Uterus (tissue), 4 donors: ENCODE results near the gene SLCO2A1. TPM values are rescaled to one million over a fixed set of nuclear protein-coding genes. Genes with fewer than 3 reads are reported as not detected.

Source experiments
- DNase-seq, 2 donors: peaks; one replicate each; pipeline ENCODE4 v3.0.0-alpha.2; 2019 to 2020
- H3K27ac ChIP-seq, 2 donors: fragments of 200-600 bp; sonication (generic); 1 replicate in 1 of 2; 2 replicates in 1 of 2; pipeline ENCODE4 v1.5.1; 2016 to 2018
- H3K27me3 ChIP-seq, 2 donors: fragments of 200-600 bp; sonication (generic); one replicate each; pipeline ENCODE4 v1.5.1; 2018 to 2019; ENCODE audit warnings: control low read depth in 1 of 2
- H3K36me3 ChIP-seq, 2 donors: fragments of 200-600 bp; sonication (generic); one replicate each; pipeline ENCODE4 v1.5.1; 2019; ENCODE audit warnings: control low read depth in 1 of 2
- H3K4me1 ChIP-seq, 2 donors: fragments of 200-600 bp; sonication (generic); one replicate each; pipeline ENCODE4 v1.5.1; 2018 to 2019; ENCODE audit warnings: control low read depth in 1 of 2
- H3K4me3 ChIP-seq, 2 donors: fragments of 200-600 bp; sonication (generic); 1 replicate in 1 of 2; 2 replicates in 1 of 2; pipeline ENCODE4 v1.5.1; 2018 to 2019; ENCODE audit warnings: mild to moderate bottlenecking in 1 of 2
- H3K9me3 ChIP-seq, 2 donors: fragments of 200-600 bp; sonication (generic); one replicate each; pipeline ENCODE4 v1.5.1; 2019; ENCODE audit warnings: control low read depth in 1 of 2
- CTCF ChIP-seq, 4 experiments: fragments of 200-600 bp in 2 of 4; fragments of 450-650 bp in 2 of 4; sonication (generic) in 2 of 4; IDR thresholded peaks; one replicate each; pipeline ENCODE4 v1.5.1; 2016 to 2019; ENCODE audit warnings: antibody characterized with exemption in 4 of 4, mild to moderate bottlenecking in 2 of 4, moderate library complexity in 1 of 4
- POLR2A ChIP-seq, 2 donors: fragments of 450-650 bp; IDR thresholded peaks; one replicate each; pipeline ENCODE4 v1.6.1; 2016; ENCODE audit warnings: antibody characterized with exemption in 2 of 2, mild to moderate bottlenecking in 1 of 2, moderate library complexity in 1 of 2
- intact Hi-C: fragments of 100-400 bp; cut with DNase I; formaldehyde crosslinking; loops from one replicate; pipeline ENCODE4 v1.15.1; 2023; ENCODE audit warnings: low total_unique reads
- total RNA-seq, 4 donors: library from RNA; depleted of rRNA in 3 of 4; stranded (reverse); fragments of >200 nt in 3 of 4; gene quantifications; one replicate each; pipeline versions ENCODE4 v1.1.0 to v1.2.4, GENCODE V29; 2014 to 2023
- donor health status: DM: yes; HTN: yes; CAD: no.

Gene SLCO2A1
- total RNA-seq, 4 donors from 2014 or later = 3.0 to 168 (median 79.6) TPM

- Histone ChIP-seq H3K27me3 (no peaks in the 10 kb centered on the region), H3K4me1 (no peaks in the 10 kb centered on the region), H3K27ac (no peak overlapping the region), H3K4me3 (no peak overlapping the region), H3K9me3 (no peaks in the 10 kb centered on the region), H3K36me3 (no peaks in the 10 kb centered on the region)
- intact Hi-C loops = no loop called here
- DNase-seq = no peak
- TF ChIP-seq CTCF (IDR thresholded peaks at IDR 0.05) (no peak), POLR2A (IDR thresholded peaks at IDR 0.05) (no peak)
These were observed 12.2 kb downstream of the SLCO2A1 start for GRCh38 chr3:134017490-134017889.

- DNase-seq = no peak
- H3K27ac ChIP-seq = no peak overlapping the region
- intact Hi-C loops = no loop called here
- H3K4me1 ChIP-seq = no peaks in the 10 kb centered on the region
- no peaks in the 10 kb centered on the region for H3K27me3 ChIP-seq
- no peaks in the 10 kb centered on the region for H3K9me3 ChIP-seq
- no peaks in the 10 kb centered on the region for H3K36me3 ChIP-seq
- H3K4me3 ChIP-seq = no peak overlapping the region
- TF ChIP-seq POLR2A (IDR thresholded peaks at IDR 0.05) (no peak), CTCF (IDR thresholded peaks at IDR 0.05) (no peak)
These were observed 15.5 kb downstream of the SLCO2A1 start for GRCh38 chr3:134014270-134014669.

- Histone ChIP-seq H3K4me1 (no peaks in the 10 kb centered on the region), H3K27ac (no peak overlapping the region), H3K36me3 (no peaks in the 10 kb centered on the region), H3K4me3 (no peak overlapping the region), H3K27me3 (no peaks in the 10 kb centered on the region), H3K9me3 (no peaks in the 10 kb centered on the region)
- no peak for DNase-seq
- intact Hi-C loops = no loop called here
- TF ChIP-seq POLR2A (IDR thresholded peaks at IDR 0.05) (no peak), CTCF (IDR thresholded peaks at IDR 0.05) (no peak)
These were observed 16.4 kb downstream of the SLCO2A1 start for GRCh38 chr3:134013280-134013679.

GRCh38 chr3:134009345-134010000 is 20.3 kb downstream of the SLCO2A1 start:
- Histone ChIP-seq H3K27me3 (no peaks in the 10 kb centered on the region), H3K4me3 (no peak overlapping the region), H3K27ac (no peak overlapping the region), H3K36me3 (no peaks in the 10 kb centered on the region), H3K4me1 (no peaks in the 10 kb centered on the region), H3K9me3 (no peaks in the 10 kb centered on the region)
- intact Hi-C loops = no loop called here
- no peak for DNase-seq
- no peak for TF ChIP-seq CTCF (IDR thresholded peaks at IDR 0.05)
- TF ChIP-seq POLR2A (IDR thresholded peaks at IDR 0.05) = no peak

GRCh38 chr3:134008630-134009156 is 21.0 kb downstream of the SLCO2A1 start:
- no peaks in the 10 kb centered on the region for H3K36me3 ChIP-seq
- H3K9me3 ChIP-seq = no peaks in the 10 kb centered on the region
- no peak for DNase-seq
- H3K27ac ChIP-seq = no peak overlapping the region
- intact Hi-C loops = no loop called here
- H3K27me3 ChIP-seq = no peaks in the 10 kb centered on the region
- no peak overlapping the region for H3K4me3 ChIP-seq
- H3K4me1 ChIP-seq = no peaks in the 10 kb centered on the region
- TF ChIP-seq POLR2A (IDR thresholded peaks at IDR 0.05) = no peak
- TF ChIP-seq CTCF (IDR thresholded peaks at IDR 0.05) = no peak
